ENCODE measurements around the gene LOXHD1.

The LOXHD1 gene

DNA sequence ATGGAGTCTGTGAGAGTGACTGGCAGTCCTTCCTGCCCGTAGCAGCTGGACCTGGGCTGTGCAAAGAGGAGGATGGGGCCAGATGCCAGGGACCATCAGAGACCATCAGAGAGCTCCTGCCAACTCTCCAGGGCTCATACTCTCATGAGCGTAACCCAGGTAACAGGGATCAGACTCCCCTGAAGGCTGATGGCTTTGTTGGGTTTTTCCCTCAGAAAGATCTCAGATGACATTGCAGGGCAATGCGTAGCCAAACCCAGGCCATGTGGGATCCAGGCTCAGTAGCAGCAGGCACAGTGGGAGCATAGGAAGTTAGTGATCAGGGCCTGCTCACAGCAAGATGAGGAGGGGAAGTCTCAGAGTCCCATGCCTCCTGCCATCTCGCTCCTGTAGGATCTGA is 218.0 kb downstream of the LOXHD1 start:
- DNase-seq, result no peak

DNA sequence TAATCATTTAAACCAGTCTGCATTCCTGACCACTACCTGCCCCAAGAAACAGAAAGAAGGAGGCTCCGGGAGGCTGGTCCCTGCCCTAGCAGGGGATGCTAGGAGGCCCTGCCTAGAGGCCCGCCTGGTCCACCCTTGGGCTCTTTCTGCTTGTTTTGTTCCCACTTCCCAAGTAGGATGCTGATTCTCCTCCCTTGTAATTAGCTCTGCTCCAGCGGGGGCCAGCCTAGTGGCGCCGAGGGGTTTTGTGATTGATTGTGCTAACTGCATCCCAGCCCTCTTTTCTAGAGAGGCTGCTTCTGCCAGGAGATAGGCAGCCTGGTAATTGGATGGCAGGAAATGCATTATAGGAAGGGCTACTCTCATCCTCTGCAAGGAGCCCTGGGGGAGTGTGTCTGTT is 220.0 kb downstream of the LOXHD1 start:
- DNase-seq, result no peak

DNA sequence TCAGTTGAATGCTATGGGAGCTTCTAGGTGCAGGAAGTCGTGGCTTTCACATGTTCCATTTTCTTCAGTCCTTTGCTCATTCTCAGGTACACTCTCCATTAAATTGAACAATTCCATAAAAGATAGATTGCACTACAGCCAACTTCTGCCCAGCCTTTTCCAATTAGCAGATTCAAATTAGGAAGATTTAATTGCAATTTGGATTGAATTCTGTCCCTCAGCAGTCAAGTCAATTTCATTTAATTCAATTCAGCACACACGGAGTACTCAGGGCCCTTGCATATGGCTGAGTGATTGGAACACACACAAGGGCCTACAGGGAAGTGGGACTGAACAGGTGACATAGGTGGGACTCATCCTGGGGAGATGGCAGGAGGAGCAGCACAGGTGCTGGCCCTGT is 220.4 kb downstream of the LOXHD1 start:
- DNase-seq, result no peak

DNA sequence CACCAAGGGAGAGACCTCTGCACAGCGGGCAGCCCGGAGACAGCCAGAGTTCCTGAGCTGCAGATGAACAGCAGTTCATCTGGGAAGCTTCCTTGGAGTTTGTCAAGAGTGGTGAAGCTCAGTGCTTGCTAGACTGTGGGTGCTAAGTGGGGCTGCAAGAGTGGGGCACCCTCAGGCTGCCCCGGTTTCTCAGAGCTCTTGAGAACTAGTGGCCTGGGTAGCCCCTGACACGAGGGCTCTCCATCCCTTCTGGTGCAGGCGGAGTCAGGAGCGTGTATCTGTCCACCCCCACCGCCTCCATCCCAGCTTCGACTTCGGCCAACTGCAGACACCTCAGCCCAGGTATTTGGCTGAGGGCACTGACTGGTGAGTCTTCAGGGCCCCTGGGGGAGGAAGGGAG is 222.0 kb downstream of the LOXHD1 start:
- DNase-seq, result no peak

DNA sequence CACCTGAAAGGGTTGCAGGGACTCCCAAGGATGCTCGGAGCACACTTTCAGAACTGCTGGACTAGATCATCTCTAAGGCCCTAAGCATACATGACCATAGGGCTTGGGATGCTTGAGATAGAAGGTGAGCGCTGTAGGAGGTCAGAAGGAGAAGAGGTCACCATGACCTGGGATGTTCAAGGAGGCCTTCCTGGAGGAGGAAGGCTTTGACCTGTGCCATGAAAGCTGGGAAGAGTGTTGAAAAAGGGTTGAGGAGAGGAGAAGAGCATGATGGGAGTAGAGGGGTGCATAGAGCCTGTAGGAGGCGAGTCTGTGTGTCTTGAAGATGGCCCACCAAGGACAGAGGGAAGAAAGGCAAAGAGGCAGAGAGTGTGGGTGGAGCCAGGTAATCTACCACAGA is 222.4 kb downstream of the LOXHD1 start:
- no peak for DNase-seq

DNA sequence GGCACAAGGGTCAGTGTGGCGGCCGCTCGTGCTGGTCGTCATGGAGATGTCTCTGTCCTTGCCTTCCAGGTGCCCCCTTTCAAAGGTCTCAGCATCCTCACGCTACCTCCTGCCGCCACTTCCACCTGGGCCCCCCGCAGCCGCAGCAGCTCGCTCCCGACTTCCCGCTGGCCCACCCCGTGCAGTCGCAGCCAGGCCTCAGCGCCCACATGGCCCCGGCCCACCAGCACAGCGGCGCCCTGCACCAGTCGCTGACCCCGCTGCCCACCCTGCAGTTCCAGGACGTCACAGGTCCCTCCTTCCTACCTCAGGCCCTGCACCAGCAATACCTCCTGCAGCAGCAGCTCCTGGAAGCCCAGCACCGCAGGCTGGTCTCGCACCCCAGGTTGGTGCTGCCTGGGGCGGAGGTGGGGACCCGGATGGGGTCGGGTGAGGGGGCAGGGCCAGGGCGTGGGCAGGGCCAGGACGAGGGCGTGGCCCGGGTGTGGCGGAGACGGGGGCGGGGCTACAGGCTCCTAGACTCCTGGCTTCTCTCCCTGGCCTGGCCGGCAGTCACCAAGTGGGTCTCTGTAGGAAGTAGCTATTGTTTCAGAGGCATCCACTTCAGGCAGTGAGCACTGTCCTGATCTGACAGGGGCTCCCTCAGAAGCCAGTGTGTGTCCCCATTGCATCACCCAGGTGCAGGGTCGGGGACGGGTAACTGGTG is 223.7 kb downstream of the LOXHD1 start:
- no peak for DNase-seq

DNA sequence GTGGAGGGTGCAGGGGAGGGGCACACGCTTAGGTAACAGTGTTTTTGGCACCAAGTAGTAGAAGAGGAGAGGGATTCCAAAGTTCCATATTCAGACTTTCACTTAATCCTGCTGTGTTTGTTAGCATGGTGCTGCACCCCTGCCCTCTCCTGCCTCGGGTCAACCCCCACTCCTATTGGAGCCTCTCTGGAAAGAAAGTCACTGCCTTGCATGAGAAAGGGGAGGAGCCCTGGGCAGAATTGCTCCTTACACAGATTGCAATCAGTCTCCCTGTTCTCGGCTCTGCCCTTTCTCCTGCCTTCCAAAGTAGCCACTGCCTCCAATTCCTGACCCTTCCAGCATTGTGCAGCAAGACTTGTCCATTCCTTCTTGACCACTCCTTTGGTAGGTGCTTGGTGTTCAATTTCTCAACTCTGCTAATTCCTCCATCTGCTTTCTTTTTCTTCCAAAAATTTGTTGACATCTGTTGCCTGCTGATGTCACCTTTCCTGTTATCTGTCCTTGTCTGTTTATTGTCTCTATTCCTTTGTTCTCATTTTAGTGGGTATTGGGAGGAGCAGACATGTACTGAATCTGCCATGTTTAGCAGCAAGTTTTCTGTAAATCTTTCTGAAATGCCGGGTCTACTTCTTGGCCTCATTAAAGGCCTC is 225.4 kb downstream of the LOXHD1 start:
- no peak for DNase-seq

DNA sequence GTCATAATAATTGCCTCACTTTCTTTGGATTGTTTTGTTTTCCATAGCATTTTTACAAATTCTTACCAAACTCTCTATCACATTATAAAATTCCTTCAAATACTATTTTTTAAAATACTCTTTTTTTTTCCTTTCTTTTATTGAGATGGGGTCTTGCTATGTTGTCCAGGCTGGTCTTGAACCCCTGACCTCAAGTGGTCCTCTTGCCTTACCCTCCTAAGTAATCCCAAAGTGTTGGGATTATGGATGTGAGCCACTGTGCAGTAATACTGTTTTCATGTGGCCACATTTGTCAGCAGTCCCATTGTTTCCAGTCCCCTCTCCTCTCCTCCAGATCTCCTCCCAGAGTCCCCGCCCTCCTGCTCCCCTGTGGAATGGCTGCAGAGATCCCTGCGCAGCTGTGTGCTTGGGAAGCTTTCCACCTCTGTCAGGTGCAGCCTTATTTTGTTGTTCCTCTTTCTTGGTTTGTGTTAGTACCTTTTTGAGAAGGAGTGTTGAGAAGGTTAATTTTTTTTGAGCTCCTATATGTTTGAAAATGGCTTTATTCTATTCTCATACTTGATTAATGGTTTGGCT is 227.3 kb downstream of the LOXHD1 start:
- DNase-seq, result no peak

DNA sequence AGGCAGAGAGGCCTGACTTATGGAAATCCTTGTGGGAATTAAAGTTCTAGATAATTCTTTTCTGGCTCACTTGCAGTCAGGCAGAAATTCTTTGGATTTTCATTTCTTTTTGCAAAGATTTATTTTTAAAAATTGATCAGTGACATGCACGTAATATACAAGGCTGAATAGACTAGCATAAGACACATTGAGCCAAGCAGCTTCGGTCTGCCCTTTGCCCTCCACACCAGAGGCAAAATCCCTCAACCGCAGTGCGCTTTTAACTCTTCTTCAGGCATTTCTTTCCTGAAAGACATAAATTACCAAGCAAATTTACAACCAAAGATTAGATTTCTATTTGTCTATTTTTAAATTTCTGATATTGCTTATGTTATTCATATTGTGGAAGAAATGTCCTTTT is 227.9 kb downstream of the LOXHD1 start:
- DNase-seq, result no peak

DNA sequence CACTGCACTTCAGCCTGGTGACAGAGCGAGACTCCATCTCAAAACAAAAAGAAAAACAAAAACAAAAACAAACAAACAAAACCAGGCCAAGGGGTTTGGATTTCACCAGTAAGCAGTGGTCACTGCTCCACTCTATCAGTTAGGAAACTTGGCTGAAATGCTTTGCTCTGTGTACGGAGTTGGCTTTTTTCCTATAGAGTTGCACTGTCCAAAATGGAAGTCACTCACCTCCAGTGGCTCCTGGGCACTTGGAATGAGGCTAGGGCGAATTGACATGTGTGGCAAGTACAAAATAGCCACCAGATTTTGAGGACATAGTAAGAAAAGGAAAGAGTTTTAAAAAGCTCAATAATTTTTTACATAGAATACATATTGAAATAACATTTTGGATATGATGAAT is 228.7 kb downstream of the LOXHD1 start:
- no peak for DNase-seq

DNA sequence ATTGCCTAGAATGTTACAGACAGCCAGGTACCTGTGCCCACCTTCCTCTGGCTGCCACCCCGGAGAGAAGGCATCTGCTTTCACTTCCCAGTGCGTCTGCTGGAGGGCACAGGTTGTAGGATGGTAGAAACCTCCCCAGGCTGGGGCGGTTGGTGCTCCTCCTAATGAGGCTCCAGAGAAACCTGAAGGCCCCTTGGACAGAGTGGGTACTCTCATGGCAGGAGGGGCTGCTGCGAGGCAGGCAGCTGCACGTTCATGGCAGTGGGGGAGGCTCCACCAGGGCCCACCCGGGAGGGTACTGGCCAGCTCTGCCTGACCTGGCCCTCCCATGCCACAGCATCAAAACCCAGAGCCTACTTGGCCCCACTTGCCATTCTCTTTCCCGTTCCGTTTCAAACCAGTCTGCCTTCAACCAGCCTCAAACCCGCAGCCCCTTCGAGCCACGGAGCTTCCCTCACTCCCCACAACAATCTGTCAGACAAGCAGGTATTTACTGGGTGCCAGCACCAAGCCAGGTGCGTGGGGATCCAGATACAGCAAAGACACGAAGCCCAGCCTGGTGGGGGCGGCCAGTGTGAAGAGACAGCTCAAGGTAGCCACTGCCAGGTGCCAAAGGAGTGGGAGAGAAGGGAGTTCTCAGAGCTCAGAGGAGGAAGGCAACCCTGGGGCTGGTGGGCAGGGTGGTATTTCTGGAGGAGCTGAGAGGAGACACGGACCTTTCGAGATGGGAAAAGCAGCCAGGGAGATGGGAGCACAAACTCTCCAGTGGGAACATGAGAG is 229.6 kb downstream of the LOXHD1 start:
- DNase-seq, result no peak

Measured in CD4-positive, alpha-beta T cell treated with Interferon alpha-2 for 1 hour (primary cell).